HCT116 (cell line): Measurements from ENCODE around the gene MRPL36. TPM values are rescaled to one million over a fixed set of nuclear protein-coding genes. Genes with fewer than 3 reads are reported as not detected.

Experiments
- CBX3 ChIP-seq: IDR thresholded peaks from 2 replicates; pipeline ENCODE4 v1.6.1; 2012; ENCODE audit warnings: low read depth
- ELF1 ChIP-seq: IDR thresholded peaks from 2 replicates; pipeline ENCODE4 v1.6.1; 2012; ENCODE audit warnings: low read depth, borderline replicate concordance
- total RNA-seq: library from RNA; stranded (reverse); gene quantifications from one replicate; pipeline ENCODE4 v1.2.1, GENCODE V29; 2021; ENCODE audit not compliant: unreplicated experiment

The MRPL36 gene
- total RNA-seq, 1 experiment from 2014 or later: 71.9 TPM

DNA sequence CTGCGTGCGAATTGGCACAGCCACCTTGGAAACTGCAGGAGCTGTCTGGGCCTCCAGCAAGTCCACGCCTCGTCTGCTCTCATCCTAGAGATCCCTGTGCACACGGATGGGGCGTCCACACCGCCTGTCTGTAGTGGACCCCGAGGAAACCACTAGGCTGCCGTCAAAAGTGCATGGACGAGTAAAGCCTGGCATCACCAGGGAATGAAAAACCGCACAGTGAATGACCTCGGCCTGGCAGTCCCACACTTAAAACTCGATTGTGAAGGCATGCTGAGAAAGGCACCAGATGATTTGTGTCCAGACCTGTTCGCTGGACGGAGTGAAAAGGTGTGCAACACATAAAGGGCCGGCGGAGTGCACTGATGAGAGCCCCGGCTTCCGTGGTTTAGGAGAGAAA is 50.8 kb downstream of the MRPL36 start (continued):
- TF ChIP-seq ELF1: no peak
- no peak for TF ChIP-seq CBX3

Other genes with a start within 250 kb of the MRPL36 start
- 43.8 TPM for gene NDUFS6, start 1.6 kb upstream of the MRPL36 start, total RNA-seq
- gene IRX4, start 83.1 kb upstream of the MRPL36 start, total RNA-seq: 16.5 TPM